ENCODE data around the gene NDUFC2. TPM values are rescaled to one million over a fixed set of nuclear protein-coding genes. Genes with fewer than 3 reads are reported as not detected.

Gene NDUFC2
- total and polyA plus RNA-seq, 2 of the 13 experiments (the other 11 are each of a cell fraction or from before 2014, with no cell fraction given): 256 to 363 TPM

DNA sequence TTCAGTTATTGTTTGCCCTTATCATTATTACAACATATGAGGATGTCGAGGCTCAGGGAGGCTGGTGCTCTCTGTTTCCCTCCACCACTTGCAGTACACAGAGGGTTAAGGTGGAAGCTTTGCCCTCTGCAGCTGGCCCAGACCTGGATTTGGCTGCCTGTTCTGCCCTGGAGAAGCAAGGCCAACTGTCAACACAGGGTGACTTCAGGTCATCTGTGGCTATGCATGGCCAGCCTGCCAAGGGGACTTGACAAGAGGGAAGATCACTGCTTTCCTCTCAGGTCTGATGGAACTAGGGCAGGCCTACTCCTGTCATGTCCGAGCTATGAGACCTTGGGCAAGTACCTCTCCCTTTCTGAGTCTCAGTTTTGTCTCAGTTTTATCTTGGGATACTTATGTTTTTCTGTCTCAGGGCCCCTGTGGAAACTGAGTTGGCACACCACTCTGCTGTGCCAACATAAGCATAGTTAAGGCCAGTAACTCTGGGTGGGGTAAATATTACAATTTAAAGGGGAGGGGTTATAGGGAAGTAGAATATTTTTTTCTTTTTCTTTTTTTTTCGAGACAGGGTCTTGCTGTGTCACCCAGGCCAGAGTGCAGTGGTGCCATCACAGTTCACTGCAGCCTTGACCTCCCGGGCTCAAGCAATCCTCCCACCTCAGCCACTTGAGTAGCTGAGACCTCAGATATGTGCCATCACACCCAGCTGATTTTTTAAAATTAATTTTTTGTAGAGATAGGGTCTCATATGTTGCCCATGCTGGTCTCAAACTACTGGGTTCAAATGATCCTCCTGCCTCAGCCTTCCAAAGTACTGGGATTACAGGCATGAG is 18.4 kb downstream of the NDUFC2 start (continued):
- TF ChIP-seq ZNF552 (CRISPR knock-in tag; IDR thresholded peaks at IDR 0.05; ENCODE audit: borderline replicate concordance) (no peak), GABPA (IDR thresholded peaks at IDR 0.05; ENCODE audit: low read depth, low read length) (no peak), GABPA (CRISPR knock-in tag; IDR thresholded peaks at IDR 0.05; ENCODE audit: low read depth) (no peak), ZNF562 (CRISPR knock-in tag; IDR thresholded peaks at IDR 0.05; ENCODE audit: borderline replicate concordance) (no peak), TCF12 (IDR thresholded peaks at IDR 0.05) (no peak), TCF12 (CRISPR knock-in tag; IDR thresholded peaks at IDR 0.05) (no peak), ZNF460 (CRISPR knock-in tag; IDR thresholded peaks at IDR 0.05; ENCODE audit: borderline replicate concordance) (no peak), SOX6 (IDR thresholded peaks at IDR 0.05) (no peak), SOX6 (CRISPR knock-in tag; IDR thresholded peaks at IDR 0.05) (no peak; the same call in none of the 2 replicates), RFXAP (CRISPR knock-in tag; IDR thresholded peaks at IDR 0.05; ENCODE audit: borderline replicate concordance) (no peak), ASH2L (IDR thresholded peaks at IDR 0.05; ENCODE audit: insufficient read length, low read depth, low read length) (no peak), ZNF331 (CRISPR knock-in tag; IDR thresholded peaks at IDR 0.05) (no peak), SIX4 (CRISPR knock-in tag; IDR thresholded peaks at IDR 0.05) (no peak), ZNF766 (CRISPR knock-in tag; IDR thresholded peaks at IDR 0.05; ENCODE audit: borderline replicate concordance) (no peak), IKZF4 (CRISPR knock-in tag; IDR thresholded peaks at IDR 0.05; ENCODE audit: borderline replicate concordance, low read depth, not compliant biosample characterization) (no peak), ZFP37 (CRISPR knock-in tag; IDR thresholded peaks at IDR 0.05; ENCODE audit: borderline replicate concordance) (no peak), MTA1 (CRISPR knock-in tag; IDR thresholded peaks at IDR 0.05; ENCODE audit: borderline replicate concordance) (no peak), KAT7 (CRISPR knock-in tag; IDR thresholded peaks at IDR 0.05; ENCODE audit: borderline replicate concordance) (no peak), ATAD3A (CRISPR knock-in tag; IDR thresholded peaks at IDR 0.05) (no peak), ZNF432 (CRISPR knock-in tag; IDR thresholded peaks at IDR 0.05; ENCODE audit: borderline replicate concordance) (no peak), GATAD2A (CRISPR knock-in tag; IDR thresholded peaks at IDR 0.05) (peak; percentile 38; the same call in 1 of the 2 replicates), NR2F2 (IDR thresholded peaks at IDR 0.05; ENCODE audit: borderline replicate concordance, low read depth) (no peak)
- TF ChIP-seq, protein P1, sequence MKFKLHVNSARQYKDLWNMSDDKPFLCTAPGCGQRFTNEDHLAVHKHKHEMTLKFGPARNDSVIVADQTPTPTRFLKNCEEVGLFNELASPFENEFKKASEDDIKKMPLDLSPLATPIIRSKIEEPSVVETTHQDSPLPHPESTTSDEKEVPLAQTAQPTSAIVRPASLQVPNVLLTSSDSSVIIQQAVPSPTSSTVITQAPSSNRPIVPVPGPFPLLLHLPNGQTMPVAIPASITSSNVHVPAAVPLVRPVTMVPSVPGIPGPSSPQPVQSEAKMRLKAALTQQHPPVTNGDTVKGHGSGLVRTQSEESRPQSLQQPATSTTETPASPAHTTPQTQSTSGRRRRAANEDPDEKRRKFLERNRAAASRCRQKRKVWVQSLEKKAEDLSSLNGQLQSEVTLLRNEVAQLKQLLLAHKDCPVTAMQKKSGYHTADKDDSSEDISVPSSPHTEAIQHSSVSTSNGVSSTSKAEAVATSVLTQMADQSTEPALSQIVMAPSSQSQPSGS (CRISPR knock-in tag; IDR thresholded peaks at IDR 0.05): no peak
- TF ChIP-seq, protein P2, sequence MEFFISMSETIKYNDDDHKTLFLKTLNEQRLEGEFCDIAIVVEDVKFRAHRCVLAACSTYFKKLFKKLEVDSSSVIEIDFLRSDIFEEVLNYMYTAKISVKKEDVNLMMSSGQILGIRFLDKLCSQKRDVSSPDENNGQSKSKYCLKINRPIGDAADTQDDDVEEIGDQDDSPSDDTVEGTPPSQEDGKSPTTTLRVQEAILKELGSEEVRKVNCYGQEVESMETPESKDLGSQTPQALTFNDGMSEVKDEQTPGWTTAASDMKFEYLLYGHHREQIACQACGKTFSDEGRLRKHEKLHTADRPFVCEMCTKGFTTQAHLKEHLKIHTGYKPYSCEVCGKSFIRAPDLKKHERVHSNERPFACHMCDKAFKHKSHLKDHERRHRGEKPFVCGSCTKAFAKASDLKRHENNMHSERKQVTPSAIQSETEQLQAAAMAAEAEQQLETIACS (CRISPR knock-in tag; IDR thresholded peaks at IDR 0.05): no peak
- TF ChIP-seq, protein P3, sequence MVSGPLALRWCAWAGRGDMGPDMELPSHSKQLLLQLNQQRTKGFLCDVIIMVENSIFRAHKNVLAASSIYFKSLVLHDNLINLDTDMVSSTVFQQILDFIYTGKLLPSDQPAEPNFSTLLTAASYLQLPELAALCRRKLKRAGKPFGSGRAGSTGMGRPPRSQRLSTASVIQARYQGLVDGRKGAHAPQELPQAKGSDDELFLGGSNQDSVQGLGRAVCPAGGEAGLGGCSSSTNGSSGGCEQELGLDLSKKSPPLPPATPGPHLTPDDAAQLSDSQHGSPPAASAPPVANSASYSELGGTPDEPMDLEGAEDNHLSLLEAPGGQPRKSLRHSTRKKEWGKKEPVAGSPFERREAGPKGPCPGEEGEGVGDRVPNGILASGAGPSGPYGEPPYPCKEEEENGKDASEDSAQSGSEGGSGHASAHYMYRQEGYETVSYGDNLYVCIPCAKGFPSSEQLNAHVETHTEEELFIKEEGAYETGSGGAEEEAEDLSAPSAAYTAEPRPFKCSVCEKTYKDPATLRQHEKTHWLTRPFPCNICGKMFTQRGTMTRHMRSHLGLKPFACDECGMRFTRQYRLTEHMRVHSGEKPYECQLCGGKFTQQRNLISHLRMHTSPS (CRISPR knock-in tag; IDR thresholded peaks at IDR 0.05; ENCODE audit: low read depth): peak; percentile 89
